ENCODE data around the gene LHX3. TPM values are rescaled to one million over a fixed set of nuclear protein-coding genes. Genes with fewer than 3 reads are reported as not detected.

Gene LHX3
- polyA plus RNA-seq, 1 of the 3 experiments (the other 2 are of a cell fraction) = not detected

- TF ChIP-seq SIN3A (IDR thresholded peaks at IDR 0.05; ENCODE audit: borderline replicate concordance, low read depth, low read length) = no peak
- TF ChIP-seq CHD2 (IDR thresholded peaks at IDR 0.05; ENCODE audit: low read length, partially characterized antibody) = no peak
- no peak for TF ChIP-seq USF2 (IDR thresholded peaks at IDR 0.05; ENCODE audit: borderline replicate concordance, low read depth, low read length)
- TF ChIP-seq SMC3 (IDR thresholded peaks at IDR 0.05; ENCODE audit: low read depth, low read length) = no peak
- no peak for TF ChIP-seq RXRA (IDR thresholded peaks at IDR 0.05; ENCODE audit: borderline replicate concordance, low read depth)
- H3K36me3 ChIP-seq (replicated peaks in 1 of 2; ENCODE audit: control insufficient read depth in 1 of 2, insufficient read depth in 2 of 2, low read length in 1 of 2) = no peaks in the 10 kb centered on the region
- DNase-seq = no peak
- H3K9me2 ChIP-seq = no peaks in the 10 kb centered on the region
- no peak overlapping the region for H3K9ac ChIP-seq
- H3K79me2 ChIP-seq (ENCODE audit: insufficient read depth) = no peaks in the 10 kb centered on the region
- no peak overlapping the region for H3K4me3 ChIP-seq (ENCODE audit: low read depth in 2 of 2, low read length in 1 of 2)
- WGBS (ENCODE audit: low lambda C conversion rate) = 2% methylated on average over 7 of the region's 13 CpGs
- CTCF ChIA-PET = interaction anchor here (1.9 kb wide), 2 partner anchors 31 to 83 kb away, joined by 5 to 10 read pairs; no protein-coding TSS in a partner anchor
- H3F3A ChIP-seq (replicated peaks; ENCODE audit: insufficient read depth) = no peaks in the 10 kb centered on the region
- POLR2A ChIA-PET = no interaction called here
- no peak overlapping the region for H2AFZ ChIP-seq (ENCODE audit: low read depth)
- no peaks in the 10 kb centered on the region; a peak in 1 of 4 replicates for H3K4me1 ChIP-seq (ENCODE audit: control insufficient read depth in 1 of 2, insufficient read depth in 2 of 2, low read depth in 1 of 2, low read length in 1 of 2)
- peaks cover 38% of the 10 kb centered on the region for H4K20me1 ChIP-seq (ENCODE audit: insufficient read depth)
- peaks cover 73% of the 10 kb centered on the region for H3K27me3 ChIP-seq (ENCODE audit: insufficient read depth)
- H3K9me3 ChIP-seq = no peaks in the 10 kb centered on the region
- no peak overlapping the region for H3K4me2 ChIP-seq
- no peak overlapping the region for H3K27ac ChIP-seq (ENCODE audit: low read depth in 2 of 2, low read length in 1 of 2)
Measured at GRCh38 chr9:136201174-136201573, 3.8 kb downstream of the LHX3 start.

- Histone ChIP-seq H3K27ac (ENCODE audit: low read depth in 2 of 2, low read length in 1 of 2) (no peak overlapping the region), H3K9me3 (no peaks in the 10 kb centered on the region), H3K36me3 (replicated peaks in 1 of 2; ENCODE audit: control insufficient read depth in 1 of 2, insufficient read depth in 2 of 2, low read length in 1 of 2) (no peaks in the 10 kb centered on the region), H3K4me2 (no peak overlapping the region), H3K79me2 (ENCODE audit: insufficient read depth) (no peaks in the 10 kb centered on the region), H3K9me2 (no peaks in the 10 kb centered on the region), H2AFZ (ENCODE audit: low read depth) (no peak overlapping the region), H3K9ac (no peak overlapping the region), H3K4me1 (ENCODE audit: control insufficient read depth in 1 of 2, insufficient read depth in 2 of 2, low read depth in 1 of 2, low read length in 1 of 2) (no peaks in the 10 kb centered on the region; a peak in 1 of 4 replicates), H3K4me3 (ENCODE audit: low read depth in 2 of 2, low read length in 1 of 2) (no peak overlapping the region), H4K20me1 (ENCODE audit: insufficient read depth) (peaks cover 30% of the 10 kb centered on the region), H3F3A (replicated peaks; ENCODE audit: insufficient read depth) (no peaks in the 10 kb centered on the region), H3K27me3 (ENCODE audit: insufficient read depth) (peaks cover 78% of the 10 kb centered on the region)
- ChIA-PET CTCF (interaction anchor here (1.9 to 2.2 kb wide), 2 partner anchors 25 to 30 kb away, joined by 5 read pairs; no protein-coding TSS in a partner anchor), POLR2A (no interaction called here)
- TF ChIP-seq JUND (IDR thresholded peaks at IDR 0.05) = no peak
- TF ChIP-seq SIN3A (IDR thresholded peaks at IDR 0.05; ENCODE audit: borderline replicate concordance, low read depth, low read length) = no peak
- TF ChIP-seq CTCF (IDR thresholded peaks at IDR 0.05) = no peak
- no peak for TF ChIP-seq EP300 (IDR thresholded peaks at IDR 0.05; ENCODE audit: borderline replicate concordance in 1 of 2, low read depth in 1 of 2, low read length in 1 of 2)
- TF ChIP-seq FOSL2 (IDR thresholded peaks at IDR 0.05; ENCODE audit: borderline replicate concordance, low read depth) = no peak
- no peak for TF ChIP-seq TAF1 (IDR thresholded peaks at IDR 0.05; ENCODE audit: borderline replicate concordance, low read depth, low read length)
- 13% methylated on average over 17 of the region's 19 CpGs for WGBS (ENCODE audit: low lambda C conversion rate)
- no peak for DNase-seq
Measured at GRCh38 chr9:136200424-136200823, 4.5 kb downstream of the LHX3 start.
